Spleen (tissue), 7 donors: ENCODE data around the gene SAMD8.

ENCODE experiments used
- POLR2A ChIP-seq, 3 donors: fragments of 450-650 bp; IDR thresholded peaks; one replicate each; pipeline ENCODE4 v1.5.1; 2017; ENCODE audit warnings: antibody characterized with exemption in 3 of 3, mild to moderate bottlenecking in 1 of 3
- TF ChIP-seq, protein P1 (sequence below), 11 experiments: fragments of 200-600 bp in 7 of 11; fragments of 450-650 bp in 4 of 11; sonication (generic) in 4 of 11; IDR thresholded peaks in 8 of 11; conservative IDR thresholded peaks in 3 of 11; 1 replicate in 7 of 11; 2 replicates in 4 of 11; pipeline versions ENCODE4 v1.4.0 to v1.8.0; 2016 to 2021; ENCODE audit warnings: antibody characterized with exemption in 11 of 11, inconsistent platforms in 4 of 11, mild to moderate bottlenecking in 1 of 11
- donor health status: DM: no; HTN: no; CAD: no; lungs with moderate emphysema.
- donor health status: DM: no; HTN: no; CAD: no.
- donor health status: DM: no; HTN: no; CAD: no.

DNA sequence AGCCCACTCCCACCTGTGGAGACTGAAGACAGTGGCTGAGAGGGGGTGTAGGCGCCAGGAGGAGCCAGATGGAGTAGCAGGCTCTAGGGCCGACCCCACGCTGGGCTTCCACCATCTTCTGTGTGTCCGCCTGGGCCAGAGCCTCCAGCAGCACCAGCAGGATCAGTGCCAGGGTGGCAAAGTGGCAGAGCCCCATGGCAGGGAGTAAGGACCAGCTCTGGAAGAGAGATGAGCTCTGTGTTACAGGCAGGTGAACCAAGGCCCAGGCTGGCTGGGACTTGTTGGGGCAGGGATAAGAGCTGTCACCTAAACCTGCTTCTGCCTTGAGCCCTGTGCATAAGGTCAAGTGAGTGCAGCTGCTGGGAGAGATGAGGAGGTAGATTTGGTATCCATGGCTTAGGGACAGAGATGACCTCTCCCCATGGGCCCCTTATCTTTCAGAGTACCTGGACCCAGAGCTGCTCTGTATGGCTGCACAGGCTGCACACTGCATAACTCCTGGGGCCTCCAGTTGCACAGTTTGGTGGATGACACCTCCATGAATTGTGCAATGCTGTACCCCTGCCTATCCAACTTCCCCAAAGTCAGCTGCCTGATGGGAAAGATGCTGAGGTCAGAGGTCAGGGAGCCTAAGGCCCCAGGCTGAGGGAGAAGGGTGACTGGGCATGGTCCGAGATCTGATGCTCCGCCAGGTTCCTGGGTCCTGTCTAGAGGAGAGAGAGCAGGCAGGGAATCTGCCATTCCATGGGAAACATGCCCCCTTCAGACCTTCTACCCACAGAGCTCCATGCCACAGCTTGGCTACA, 7.4 kb upstream of the SAMD8 start:
- TF ChIP-seq, protein P1, sequence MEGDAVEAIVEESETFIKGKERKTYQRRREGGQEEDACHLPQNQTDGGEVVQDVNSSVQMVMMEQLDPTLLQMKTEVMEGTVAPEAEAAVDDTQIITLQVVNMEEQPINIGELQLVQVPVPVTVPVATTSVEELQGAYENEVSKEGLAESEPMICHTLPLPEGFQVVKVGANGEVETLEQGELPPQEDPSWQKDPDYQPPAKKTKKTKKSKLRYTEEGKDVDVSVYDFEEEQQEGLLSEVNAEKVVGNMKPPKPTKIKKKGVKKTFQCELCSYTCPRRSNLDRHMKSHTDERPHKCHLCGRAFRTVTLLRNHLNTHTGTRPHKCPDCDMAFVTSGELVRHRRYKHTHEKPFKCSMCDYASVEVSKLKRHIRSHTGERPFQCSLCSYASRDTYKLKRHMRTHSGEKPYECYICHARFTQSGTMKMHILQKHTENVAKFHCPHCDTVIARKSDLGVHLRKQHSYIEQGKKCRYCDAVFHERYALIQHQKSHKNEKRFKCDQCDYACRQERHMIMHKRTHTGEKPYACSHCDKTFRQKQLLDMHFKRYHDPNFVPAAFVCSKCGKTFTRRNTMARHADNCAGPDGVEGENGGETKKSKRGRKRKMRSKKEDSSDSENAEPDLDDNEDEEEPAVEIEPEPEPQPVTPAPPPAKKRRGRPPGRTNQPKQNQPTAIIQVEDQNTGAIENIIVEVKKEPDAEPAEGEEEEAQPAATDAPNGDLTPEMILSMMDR (IDR thresholded peaks at IDR 0.05 in 8 of 11, conservative IDR thresholded peaks at IDR 0.05 in 3 of 11) = no peak
- no peak for TF ChIP-seq POLR2A (IDR thresholded peaks at IDR 0.05)
